ENCODE measurements around the gene RBM33.

DNA sequence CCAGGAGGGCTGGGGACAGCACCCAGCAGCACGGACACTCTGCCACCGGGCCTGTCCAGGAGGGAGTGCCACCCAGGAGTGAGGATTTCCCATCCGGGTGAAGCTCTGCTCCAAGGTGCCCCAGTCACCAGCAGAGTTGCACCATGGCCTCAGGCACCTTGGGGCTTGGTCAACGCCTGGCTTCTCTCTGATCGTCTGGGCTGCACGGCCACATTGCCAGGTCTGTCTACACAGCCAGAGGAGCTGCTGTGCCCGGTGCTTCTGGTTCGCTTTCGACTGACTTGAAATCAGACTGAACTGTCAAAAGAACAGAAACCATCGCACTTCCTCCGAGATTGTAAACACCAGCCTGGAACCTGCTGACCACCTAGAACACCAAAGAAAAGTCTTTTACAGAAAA lies 155.8 kb downstream of the RBM33 start:
- TF ChIP-seq, protein P1, sequence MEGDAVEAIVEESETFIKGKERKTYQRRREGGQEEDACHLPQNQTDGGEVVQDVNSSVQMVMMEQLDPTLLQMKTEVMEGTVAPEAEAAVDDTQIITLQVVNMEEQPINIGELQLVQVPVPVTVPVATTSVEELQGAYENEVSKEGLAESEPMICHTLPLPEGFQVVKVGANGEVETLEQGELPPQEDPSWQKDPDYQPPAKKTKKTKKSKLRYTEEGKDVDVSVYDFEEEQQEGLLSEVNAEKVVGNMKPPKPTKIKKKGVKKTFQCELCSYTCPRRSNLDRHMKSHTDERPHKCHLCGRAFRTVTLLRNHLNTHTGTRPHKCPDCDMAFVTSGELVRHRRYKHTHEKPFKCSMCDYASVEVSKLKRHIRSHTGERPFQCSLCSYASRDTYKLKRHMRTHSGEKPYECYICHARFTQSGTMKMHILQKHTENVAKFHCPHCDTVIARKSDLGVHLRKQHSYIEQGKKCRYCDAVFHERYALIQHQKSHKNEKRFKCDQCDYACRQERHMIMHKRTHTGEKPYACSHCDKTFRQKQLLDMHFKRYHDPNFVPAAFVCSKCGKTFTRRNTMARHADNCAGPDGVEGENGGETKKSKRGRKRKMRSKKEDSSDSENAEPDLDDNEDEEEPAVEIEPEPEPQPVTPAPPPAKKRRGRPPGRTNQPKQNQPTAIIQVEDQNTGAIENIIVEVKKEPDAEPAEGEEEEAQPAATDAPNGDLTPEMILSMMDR (conservative IDR thresholded peaks at IDR 0.05) = no peak
- TF ChIP-seq ZFX (IDR thresholded peaks at IDR 0.05) = no peak

Data from C4-2B (cell line).